OCI-LY7 (cell line): ENCODE results near the gene GPAT3. TPM values are rescaled to one million over a fixed set of nuclear protein-coding genes. Genes with fewer than 3 reads are reported as not detected.
"Not testable (repeated sequence)": the region's sequence is repeated elsewhere in the genome, so short reads cannot be mapped to it uniquely, and the experiment has no call there.

ENCODE experiments used
- BruUV-seq: library from RNA; stranded (reverse); fragments of 400-500 nt; replicated peaks from 2 replicates; lab custom pipeline; 2021; lab: Mats Ljungman, UMichigan
- CTCF ChIA-PET: fragments of 300-600 bp; sonication (Branson Sonifier 250); formaldehyde crosslinking; loops from one replicate; lab custom pipeline; 2022; ENCODE audit warnings: antibody characterized with exemption; ENCODE audit not compliant: unreplicated experiment; lab: Charles Lee
- POLR2A ChIA-PET: fragments of 300-600 bp; sonication (Branson Sonifier 250); formaldehyde crosslinking; loops from one replicate; lab custom pipeline; 2022; ENCODE audit warnings: antibody characterized with exemption; lab: Charles Lee
- DNase-seq: peaks from one replicate; pipeline ENCODE4 v3.0.0-alpha.2; 2015; ENCODE audit warnings: low spot score
- H2AFZ ChIP-seq: fragments of 200-600 bp; sonication (generic), shearing (Covaris generic); 2 replicates; pipeline ENCODE4 v1.6.1; 2014; ENCODE audit warnings: mild to moderate bottlenecking, antibody characterized with exemption, low read length, moderate library complexity
- H3K27ac ChIP-seq: fragments of 200-600 bp; sonication (generic); 2 replicates; pipeline ENCODE4 v1.5.1; 2014; ENCODE audit warnings: mixed run types, low read depth, mild to moderate bottlenecking, moderate library complexity, low read length, inconsistent platforms; ENCODE audit not compliant: poor library complexity, severe bottlenecking
- H3K36me3 ChIP-seq: fragments of 200-600 bp; sonication (generic); 2 replicates; pipeline ENCODE4 v1.6.1; 2014; ENCODE audit warnings: mild to moderate bottlenecking, antibody characterized with exemption, low read length, moderate library complexity, mixed read lengths; ENCODE audit not compliant: insufficient read depth
- H3K4me1 ChIP-seq: fragments of 200-600 bp; sonication (generic); 2 replicates; pipeline ENCODE4 v1.5.1; 2014; ENCODE audit warnings: mild to moderate bottlenecking, low read length; ENCODE audit not compliant: insufficient read depth, poor library complexity, severe bottlenecking
- H3K4me2 ChIP-seq: fragments of 200-600 bp; sonication (generic); 2 replicates; pipeline ENCODE4 v1.6.1; 2014; ENCODE audit warnings: mild to moderate bottlenecking, low read length
- H3K4me3 ChIP-seq: fragments of 200-600 bp; sonication (generic); 2 replicates; pipeline ENCODE4 v1.5.1; 2014; ENCODE audit warnings: mild to moderate bottlenecking, low read depth, low read length; ENCODE audit not compliant: poor library complexity, severe bottlenecking
- H3K79me2 ChIP-seq: fragments of 200-600 bp; sonication (generic); 2 replicates; pipeline ENCODE4 v1.6.1; 2016; ENCODE audit warnings: low read depth, mild to moderate bottlenecking, low read length, moderate library complexity, mixed read lengths; ENCODE audit not compliant: insufficient read depth
- H3K9me2 ChIP-seq: fragments of 200-600 bp; sonication (generic); 2 replicates; pipeline ENCODE4 v1.6.1; 2016; ENCODE audit warnings: mild to moderate bottlenecking, low read length, mixed read lengths; ENCODE audit not compliant: insufficient read depth
- H3K9me3 ChIP-seq: fragments of 200-600 bp; sonication (generic); 2 replicates; pipeline ENCODE4 v1.6.1; 2014; ENCODE audit warnings: mild to moderate bottlenecking, mixed run types, low read length, mixed read lengths
- H4K20me1 ChIP-seq: fragments of 200-600 bp; sonication (generic); 2 replicates; pipeline ENCODE4 v1.6.1; 2014; ENCODE audit warnings: mild to moderate bottlenecking, antibody characterized with exemption, low read length, moderate library complexity, mixed read lengths; ENCODE audit not compliant: insufficient read depth
- CTCF ChIP-seq: fragments of 200-600 bp; sonication (generic); conservative IDR thresholded peaks from 2 replicates; pipeline ENCODE4 v1.5.1; 2014; ENCODE audit warnings: mild to moderate bottlenecking, antibody characterized with exemption, low read length, moderate library complexity, mixed read lengths
- EZH2phosphoT487 ChIP-seq: fragments of 200-600 bp; sonication (generic); IDR thresholded peaks from 2 replicates; pipeline ENCODE4 v1.6.1; 2018; ENCODE audit warnings: low read depth, borderline replicate concordance, mild to moderate bottlenecking, mixed run types, antibody characterized with exemption, low read length, moderate library complexity, mixed read lengths
- intact Hi-C: fragments of 100-400 bp; cut with micrococcal nuclease; formaldehyde crosslinking; loops from one replicate; pipeline ENCODE4 v1.10.0; 2022; ENCODE audit not compliant: unreplicated experiment
- total RNA-seq, 2 experiments: library from RNA; depleted of rRNA in 1 of 2; stranded (reverse); fragments of >200 nt in 1 of 2; shearing (Covaris generic) in 1 of 2; gene quantifications; 2 replicates each; pipeline ENCODE4 v1.2.3, GENCODE V29; 2014 to 2022

Gene GPAT3
- total RNA-seq, 2 experiments from 2014 or later = 0.41 TPM; not detected in 1

GRCh38 chr4:83574247-83574646 lies 38.3 kb downstream of the GPAT3 start:
- TF ChIP-seq CTCF (no peak), EZH2phosphoT487 (no peak)
- ChIA-PET POLR2A (interaction anchor here (0.5 to 0.6 kb wide), 2 partner anchors 115 to 218 kb away, joined by 3 to 4 read pairs; no protein-coding TSS in a partner anchor), CTCF (no interaction called here)
- Histone ChIP-seq H3K79me2 (no peaks in the 10 kb centered on the region), H3K4me2 (no peak overlapping the region), H3K36me3 (no peaks in the 10 kb centered on the region), H3K4me1 (peaks cover 3% of the 10 kb centered on the region), H3K4me3 (no peak overlapping the region), H2AFZ (no peak overlapping the region), H4K20me1 (no peaks in the 10 kb centered on the region), H3K9me3 (no peaks in the 10 kb centered on the region), H3K27ac (no peak overlapping the region), H3K9me2 (no peaks in the 10 kb centered on the region)
- intact Hi-C loops = no loop called here
- no TSS peak for BruUV-seq
- DNase-seq = no peak

GRCh38 chr4:83576237-83576636 lies 40.3 kb downstream of the GPAT3 start:
- H4K20me1 ChIP-seq, H3K36me3 ChIP-seq, H3K4me1 ChIP-seq, CTCF ChIA-PET, H3K79me2 ChIP-seq, H3K4me3 ChIP-seq, H3K9me2 ChIP-seq, POLR2A ChIA-PET, DNase-seq, intact Hi-C loops, H3K9me3 ChIP-seq, H2AFZ ChIP-seq, H3K4me2 ChIP-seq, H3K27ac ChIP-seq, BruUV-seq: not testable (repeated sequence)

DNA sequence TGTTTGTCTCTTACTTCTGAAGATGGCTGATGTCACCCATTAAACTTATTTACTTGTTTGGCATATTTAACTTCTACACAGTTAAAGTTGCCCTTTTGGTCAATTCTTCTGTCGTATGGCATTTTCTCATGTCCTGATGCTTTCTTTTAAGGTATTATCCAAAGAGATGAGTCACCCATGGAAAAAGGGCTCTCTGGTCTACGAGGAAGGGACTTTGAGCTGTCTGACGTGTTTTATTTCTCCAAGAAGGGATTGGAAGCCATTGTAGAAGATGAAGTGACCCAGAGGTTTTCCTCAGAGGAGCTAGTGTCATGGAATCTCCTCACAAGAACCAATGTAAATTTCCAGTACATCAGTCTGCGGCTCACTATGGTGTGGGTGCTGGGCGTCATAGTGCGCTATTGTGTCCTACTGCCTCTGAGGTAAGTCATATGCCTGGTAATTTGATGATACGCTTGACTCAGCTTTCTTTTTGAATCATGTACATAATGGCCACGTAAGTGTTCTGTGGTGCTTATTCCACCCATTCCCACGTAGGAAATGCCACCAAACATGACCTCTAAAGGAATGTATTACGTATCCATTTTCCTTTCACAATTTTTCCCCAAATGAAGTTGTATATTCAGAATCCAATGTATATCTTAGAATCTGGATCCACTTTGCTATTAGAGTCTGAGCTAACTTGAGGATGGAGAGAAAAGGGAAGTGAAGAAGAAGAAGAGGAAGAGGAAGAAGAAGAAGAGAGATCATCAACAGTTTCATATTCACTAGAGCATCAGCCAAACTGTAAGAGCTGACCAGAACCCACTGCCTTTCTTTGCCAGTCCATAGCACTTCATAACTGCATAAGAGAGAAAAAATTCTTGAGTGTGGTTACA lies 45.7 kb downstream of the GPAT3 start:
- H2AFZ ChIP-seq = peak overlapping the region; percentile 59
- H4K20me1 ChIP-seq = no peaks in the 10 kb centered on the region
- ChIA-PET POLR2A (interaction anchor here (2.1 to 3.6 kb wide), 3 partner anchors 15 to 216 kb away, joined by 5 to 26 read pairs (median 8); no protein-coding TSS in a partner anchor), CTCF (interaction anchor here (0.6 to 1.4 kb wide), 2 partner anchors 89 to 348 kb away, joined by 3 read pairs; no protein-coding TSS in a partner anchor)
- intact Hi-C loops = loop anchor here (1.0 to 2.0 kb wide), 2 partner anchors 219 to 297 kb away; partner anchors contain the start of gene COQ2
- H3K9me2 ChIP-seq = no peaks in the 10 kb centered on the region
- H3K9me3 ChIP-seq = no peaks in the 10 kb centered on the region
- DNase-seq = no peak
- H3K4me2 ChIP-seq = peak overlapping the region; percentile 52
- BruUV-seq = no TSS peak
- no peaks in the 10 kb centered on the region for H3K79me2 ChIP-seq
- peak overlapping the region; percentile 11 for H3K4me3 ChIP-seq
- H3K4me1 ChIP-seq = peaks cover 12% of the 10 kb centered on the region
- TF ChIP-seq CTCF (no peak), EZH2phosphoT487 (no peak)
- H3K36me3 ChIP-seq = no peaks in the 10 kb centered on the region
- peak overlapping the region; percentile 14 for H3K27ac ChIP-seq
